SU-DHL-6 (cell line): ENCODE data around the gene YAF2.
"Not testable (repeated sequence)": the region's sequence is repeated elsewhere in the genome, so short reads cannot be mapped to it uniquely, and the experiment has no call there.

Source experiments
- H2AFZ ChIP-seq: fragments of 200-600 bp; sonication (generic); 2 replicates; pipeline ENCODE4 v1.6.1; 2014; ENCODE audit warnings: low read depth, mild to moderate bottlenecking, moderate library complexity, mixed read lengths, antibody characterized with exemption, low read length; ENCODE audit not compliant: severe bottlenecking
- H3F3A ChIP-seq: fragments of 200-600 bp; shearing (Covaris generic); 2 replicates; pipeline ENCODE4 v1.6.0; 2016; ENCODE audit warnings: antibody characterized with exemption, mild to moderate bottlenecking; ENCODE audit not compliant: insufficient read depth
- H3K27ac ChIP-seq: fragments of 200-600 bp; sonication (generic); 2 replicates; pipeline ENCODE4 v1.5.1; 2016; ENCODE audit warnings: low read depth, mild to moderate bottlenecking, low read length, moderate library complexity, mixed read lengths
- H3K27me3 ChIP-seq: fragments of 200-600 bp; sonication (generic), shearing (Covaris generic); 2 replicates; pipeline ENCODE4 v1.6.0; 2014; ENCODE audit warnings: mild to moderate bottlenecking, low read length
- H3K36me3 ChIP-seq: fragments of 200-600 bp; sonication (generic); 2 replicates; pipeline ENCODE4 v1.6.1; 2014; ENCODE audit warnings: mild to moderate bottlenecking, low read length, mixed read lengths
- H3K4me2 ChIP-seq: fragments of 300-600, 200-600 bp; shearing (Covaris generic), sonication (generic); 2 replicates; pipeline ENCODE4 v1.6.0; 2014; ENCODE audit warnings: low read length, low read depth, mild to moderate bottlenecking; ENCODE audit not compliant: poor library complexity, severe bottlenecking
- H3K4me3 ChIP-seq: fragments of 200-600 bp; sonication (generic); 2 replicates; pipeline ENCODE4 v1.5.1; 2014; ENCODE audit warnings: antibody characterized with exemption, low read length, mild to moderate bottlenecking, mixed read lengths; ENCODE audit not compliant: insufficient read depth, poor library complexity, severe bottlenecking
- H3K79me2 ChIP-seq: fragments of 200-600 bp; sonication (generic); 2 replicates; pipeline ENCODE4 v1.6.1; 2014; ENCODE audit warnings: mild to moderate bottlenecking, low read length, moderate library complexity; ENCODE audit not compliant: insufficient read depth
- H3K9ac ChIP-seq: fragments of 200-600 bp; sonication (generic); 2 replicates; pipeline ENCODE4 v1.7.0; 2014; ENCODE audit warnings: mild to moderate bottlenecking, low read length
- H3K9me2 ChIP-seq: fragments of 200-600 bp; sonication (generic); replicated peaks from 2 replicates; pipeline ENCODE4 v1.6.1; 2014; ENCODE audit warnings: low read length; ENCODE audit not compliant: insufficient read depth
- H3K9me3 ChIP-seq: fragments of 200-600 bp; sonication (generic); 2 replicates; pipeline ENCODE4 v1.6.1; 2014; ENCODE audit warnings: low read length, mixed read lengths; ENCODE audit not compliant: insufficient read depth
- H4K20me1 ChIP-seq: fragments of 200-600 bp; sonication (generic); 2 replicates; pipeline ENCODE4 v1.6.1; 2014; ENCODE audit warnings: low read depth, mild to moderate bottlenecking, antibody characterized with exemption, low read length, moderate library complexity, mixed read lengths
- CTCF ChIP-seq: fragments of 200-600 bp; sonication (generic); IDR thresholded peaks from one replicate; pipeline ENCODE4 v1.5.1; 2017; ENCODE audit warnings: antibody characterized with exemption, mild to moderate bottlenecking, low read length, moderate library complexity; ENCODE audit not compliant: insufficient read depth, poor library complexity, severe bottlenecking
- EZH2phosphoT487 ChIP-seq: fragments of 200-600 bp; sonication (generic), shearing (Covaris generic); conservative IDR thresholded peaks from 2 replicates; pipeline ENCODE4 v1.6.1; 2018; ENCODE audit warnings: mild to moderate bottlenecking, antibody characterized with exemption, low read length, moderate library complexity, mixed read lengths

The YAF2 gene

GRCh38 chr12:42259699-42260098 is 21.7 kb upstream of the YAF2 start:
- Histone ChIP-seq H3K36me3 (no peaks in the 10 kb centered on the region), H3K9me3 (no peaks in the 10 kb centered on the region), H3F3A (no peaks in the 10 kb centered on the region), H3K4me2 (no peak overlapping the region), H3K27me3 (no peaks in the 10 kb centered on the region), H3K9me2 (no peaks in the 10 kb centered on the region), H3K9ac (no peak overlapping the region), H3K79me2 (no peaks in the 10 kb centered on the region), H3K4me3 (no peak overlapping the region), H2AFZ (no peak overlapping the region), H3K27ac (no peak overlapping the region), H4K20me1 (no peaks in the 10 kb centered on the region)
- no peak for TF ChIP-seq CTCF
- no peak for TF ChIP-seq EZH2phosphoT487

- Histone ChIP-seq H4K20me1 (no peaks in the 10 kb centered on the region), H3K36me3 (no peaks in the 10 kb centered on the region), H3K79me2 (no peaks in the 10 kb centered on the region), H3K27me3 (no peaks in the 10 kb centered on the region), H3K4me2 (no peak overlapping the region), H3K27ac (no peak overlapping the region), H3K9me2 (no peaks in the 10 kb centered on the region), H2AFZ (no peak overlapping the region), H3K9me3 (no peaks in the 10 kb centered on the region), H3F3A (no peaks in the 10 kb centered on the region), H3K4me3 (no peak overlapping the region), H3K9ac (no peak overlapping the region)
- TF ChIP-seq CTCF (no peak), EZH2phosphoT487 (no peak)
Measured at GRCh38 chr12:42255866-42256261, 17.8 kb upstream of the YAF2 start.

- H3K9me2 ChIP-seq = no peaks in the 10 kb centered on the region
- no peak overlapping the region for H2AFZ ChIP-seq
- no peak for TF ChIP-seq EZH2phosphoT487
- TF ChIP-seq CTCF = no peak
- no peaks in the 10 kb centered on the region for H3F3A ChIP-seq
- H3K79me2 ChIP-seq = no peaks in the 10 kb centered on the region
- no peaks in the 10 kb centered on the region for H4K20me1 ChIP-seq
- H3K9ac ChIP-seq = no peak overlapping the region
- H3K9me3 ChIP-seq = no peaks in the 10 kb centered on the region
- no peak overlapping the region for H3K4me2 ChIP-seq
- H3K27ac ChIP-seq = no peak overlapping the region
- H3K27me3 ChIP-seq = no peaks in the 10 kb centered on the region
- H3K36me3 ChIP-seq = no peaks in the 10 kb centered on the region
- no peak overlapping the region for H3K4me3 ChIP-seq
Measured at GRCh38 chr12:42255221-42255865, 17.3 kb upstream of the YAF2 start.

- not testable (repeated sequence) for H2AFZ ChIP-seq, H4K20me1 ChIP-seq, H3K9me2 ChIP-seq, H3K9ac ChIP-seq, H3K36me3 ChIP-seq, H3K9me3 ChIP-seq, H3K4me2 ChIP-seq, H3K27ac ChIP-seq, H3F3A ChIP-seq, H3K27me3 ChIP-seq, H3K79me2 ChIP-seq, H3K4me3 ChIP-seq
Measured at GRCh38 chr12:42252645-42253044, 14.6 kb upstream of the YAF2 start.

- not testable (repeated sequence) for H3K9me2 ChIP-seq, H3K27ac ChIP-seq, H3K79me2 ChIP-seq, H3K9ac ChIP-seq, H3K36me3 ChIP-seq, H3K4me2 ChIP-seq, H3K27me3 ChIP-seq, H3K4me3 ChIP-seq, H4K20me1 ChIP-seq, H2AFZ ChIP-seq, H3K9me3 ChIP-seq, H3F3A ChIP-seq
Measured at GRCh38 chr12:42249033-42249432, 11.0 kb upstream of the YAF2 start.
